HG03469 (cell line): ENCODE results near the gene LPCAT1.
"Not testable (repeated sequence)": the region's sequence is repeated elsewhere in the genome, so short reads cannot be mapped to it uniquely, and the experiment has no call there.

ENCODE experiments used
- ATAC-seq: cut with Tn5 transposase; IDR thresholded peaks from one replicate; pipeline ENCODE4 v1.9.1; 2021; ENCODE audit warnings: mild to moderate bottlenecking, moderate library complexity, moderate number of reproducible peaks; ENCODE audit not compliant: unreplicated experiment

Gene LPCAT1

GRCh38 chr5:1523793-1524480 is at the start of gene LPCAT1:
Gene LPCAT1, minus strand, starts transcription at chr5:1523960. Its CDS starts 116 bp downstream, at chr5:1523844.
- ATAC-seq: peak; percentile 70

- ATAC-seq: not testable (repeated sequence)
Measured at GRCh38 chr5:1571875-1572274, 48.1 kb upstream of the LPCAT1 start.

- ATAC-seq: no peak
Measured at GRCh38 chr5:1570975-1571374, 47.2 kb upstream of the LPCAT1 start.

- ATAC-seq: no peak
Measured at GRCh38 chr5:1568201-1568979, 44.6 kb upstream of the LPCAT1 start.

GRCh38 chr5:1567527-1568200 is 43.9 kb upstream of the LPCAT1 start:
- not testable (repeated sequence) for ATAC-seq

GRCh38 chr5:1565737-1566734 is 42.3 kb upstream of the LPCAT1 start:
- ATAC-seq: no peak

- ATAC-seq: no peak
Measured at GRCh38 chr5:1564824-1565736, 41.3 kb upstream of the LPCAT1 start.

- ATAC-seq: no peak
Measured at GRCh38 chr5:1564182-1564748, 40.5 kb upstream of the LPCAT1 start.

- ATAC-seq: no peak
Measured at GRCh38 chr5:1563617-1564181, 39.9 kb upstream of the LPCAT1 start.

- ATAC-seq: no peak
Measured at GRCh38 chr5:1563051-1563461, 39.3 kb upstream of the LPCAT1 start.

- ATAC-seq: no peak
Measured at GRCh38 chr5:1562599-1562998, 38.8 kb upstream of the LPCAT1 start.

- no peak for ATAC-seq
Measured at GRCh38 chr5:1561402-1561929, 37.7 kb upstream of the LPCAT1 start.

GRCh38 chr5:1560499-1560898 is 36.7 kb upstream of the LPCAT1 start:
- not testable (repeated sequence) for ATAC-seq

GRCh38 chr5:1558944-1559343 is 35.2 kb upstream of the LPCAT1 start:
- ATAC-seq: no peak

- no peak for ATAC-seq
Measured at GRCh38 chr5:1557114-1557873, 33.5 kb upstream of the LPCAT1 start.

- ATAC-seq: no peak
Measured at GRCh38 chr5:1555808-1556731, 32.3 kb upstream of the LPCAT1 start.
